H54 (cell line): ENCODE results near the gene ZNF18.
"Not testable (repeated sequence)": the region's sequence is repeated elsewhere in the genome, so short reads cannot be mapped to it uniquely, and the experiment has no call there.

Experiments used
- DNase-seq: peaks from one replicate; pipeline ENCODE4 v3.0.0; 2011; ENCODE audit warnings: low spot score, mixed read lengths; ENCODE audit not compliant: insufficient read length
- FAIRE-seq: peaks from 3 replicates; lab custom pipeline; 2011; peaks lifted over from hg19 to GRCh38; lab: Jason Lieb, UNC
- POLR2A ChIP-seq: IDR thresholded peaks from 2 replicates; pipeline ENCODE4 v1.6.1; 2011; ENCODE audit warnings: low read depth, mild to moderate bottlenecking, low read length

The ZNF18 gene

DNA sequence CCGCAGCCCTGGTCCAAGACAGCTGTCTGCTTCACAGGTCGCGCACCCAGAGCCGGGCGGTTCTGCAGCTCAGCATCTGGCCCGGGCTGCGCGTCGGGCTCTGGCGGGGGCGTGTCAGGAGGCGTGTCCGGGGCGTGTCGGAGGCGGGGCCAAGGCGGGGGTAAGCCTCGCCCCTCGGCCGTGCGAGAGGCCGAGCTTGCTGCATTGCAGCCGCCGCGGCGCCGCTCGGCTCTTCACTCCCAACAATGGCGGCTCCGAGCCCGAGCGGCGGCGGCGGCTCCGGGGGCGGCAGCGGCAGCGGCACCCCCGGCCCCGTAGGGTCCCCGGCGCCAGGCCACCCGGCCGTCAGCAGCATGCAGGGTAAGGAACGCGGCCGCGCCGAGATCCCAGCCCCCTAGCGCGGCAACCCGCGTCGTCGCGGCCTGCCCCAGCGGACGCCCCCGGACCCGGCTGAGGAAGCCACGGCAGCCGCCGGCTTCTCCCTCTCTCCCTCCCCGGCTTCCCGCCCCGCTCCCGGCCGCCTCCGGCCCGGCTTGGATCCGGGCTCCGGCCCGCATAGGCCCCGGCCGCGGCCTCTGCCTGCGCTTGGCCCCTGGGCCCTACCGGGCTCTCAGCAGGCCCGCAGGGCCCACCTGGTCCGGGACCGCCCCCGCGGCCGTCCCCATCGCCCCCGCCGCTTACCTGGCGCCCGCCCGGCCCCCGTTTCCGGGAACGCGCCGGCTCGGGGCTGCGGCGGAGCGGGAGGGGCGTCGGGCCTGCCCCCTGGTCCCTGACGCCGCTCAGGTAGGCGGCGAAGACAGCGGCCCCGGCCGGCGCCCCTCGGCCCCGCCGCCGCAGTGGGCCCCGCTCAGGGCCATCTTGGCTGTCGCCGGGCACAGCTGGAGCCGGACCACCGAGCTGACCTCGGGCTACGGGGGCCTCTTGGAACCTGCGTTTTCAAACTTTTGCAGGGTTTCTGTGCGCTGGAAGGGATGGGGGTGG is 23.7 kb upstream of the ZNF18 start, which contains the start of gene MAP2K4:
MAP2K4 (plus strand) TSS at position 236 of the 981 bp plus-strand sequence; CDS start at position 246, 10 bp downstream.
- peak; percentile 86 for TF ChIP-seq POLR2A
- DNase-seq (peak; percentile 87), FAIRE-seq (no peak)

DNA sequence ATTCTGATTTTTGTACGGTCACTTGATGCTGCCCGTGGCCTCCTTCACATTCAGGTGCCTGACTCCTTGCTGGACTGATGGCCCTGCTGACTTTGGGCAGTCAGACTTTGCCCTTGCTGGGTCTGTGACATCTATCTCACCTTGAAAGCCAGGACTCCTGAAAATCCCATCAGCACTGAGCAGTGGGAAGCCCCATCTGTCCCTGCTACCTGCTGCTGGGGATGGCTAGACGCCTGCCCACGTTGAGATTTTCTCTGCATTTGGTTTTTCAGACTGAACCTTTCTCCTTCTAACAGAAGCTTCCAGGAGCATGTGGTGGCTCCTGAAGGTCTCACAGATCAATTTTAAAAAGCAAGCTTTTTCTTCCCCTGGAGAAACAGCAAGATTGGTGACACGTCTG is 10.2 kb upstream of the ZNF18 start:
- no peak for DNase-seq
- no peak for FAIRE-seq
- no peak for TF ChIP-seq POLR2A

DNA sequence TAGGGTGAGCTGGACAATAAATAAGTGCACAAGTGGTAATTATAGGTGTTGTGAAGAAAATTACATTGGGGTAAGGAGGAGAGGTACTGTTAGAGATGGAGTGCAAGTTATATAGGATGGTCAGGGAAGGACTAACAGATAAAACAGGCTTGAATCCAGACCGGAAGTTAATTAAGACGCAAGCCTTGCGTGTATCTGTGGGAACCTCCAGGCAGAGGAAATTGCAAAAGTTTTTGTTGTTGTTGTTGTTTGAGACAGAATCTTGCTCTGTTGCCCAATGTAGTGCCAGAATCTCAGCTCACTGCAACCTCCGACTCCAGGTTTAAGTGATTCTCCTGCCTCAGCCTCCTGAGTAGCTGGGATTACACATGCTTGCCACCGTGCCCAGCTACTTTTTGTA is 2.4 kb upstream of the ZNF18 start:
- no peak for FAIRE-seq
- TF ChIP-seq POLR2A: no peak
- no peak for DNase-seq

DNA sequence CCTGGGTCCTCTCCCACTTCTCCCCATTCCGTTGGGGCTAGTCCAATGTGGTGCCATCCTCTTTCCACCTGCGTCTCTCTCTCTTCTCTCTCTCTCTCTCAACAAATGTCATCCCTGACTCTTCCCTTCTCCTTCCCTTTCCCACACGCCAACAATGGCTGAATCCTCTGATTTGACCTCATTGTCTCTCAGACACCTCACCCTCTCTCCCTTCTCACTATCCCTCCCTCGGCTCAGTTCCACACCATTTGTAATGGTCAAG is 628 bp upstream of the ZNF18 start:
- no peak for FAIRE-seq
- no peak for DNase-seq
- no peak for TF ChIP-seq POLR2A

DNA sequence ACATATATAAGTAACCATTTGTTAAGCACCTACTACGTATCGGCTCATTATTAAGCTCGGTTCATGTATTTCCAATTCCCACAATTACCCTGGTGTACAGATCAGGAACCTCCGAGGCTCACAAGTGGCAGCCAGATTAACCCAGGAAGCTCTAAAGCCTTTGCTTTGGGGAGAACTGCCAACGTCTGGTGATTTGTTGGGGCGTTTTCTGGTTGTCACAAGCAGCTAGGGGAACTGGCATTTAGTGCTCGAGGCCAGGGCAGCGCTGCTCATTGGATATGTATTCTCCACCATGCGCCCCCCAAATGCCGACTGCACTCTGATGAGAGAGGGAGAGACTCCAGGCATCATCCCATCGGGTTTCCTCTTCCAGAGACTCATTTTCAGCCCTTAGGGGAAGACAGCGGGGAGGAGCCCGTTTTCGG is 541 bp downstream of the ZNF18 start:
- TF ChIP-seq POLR2A: no peak
- FAIRE-seq: no peak
- DNase-seq: peak; percentile 15

DNA sequence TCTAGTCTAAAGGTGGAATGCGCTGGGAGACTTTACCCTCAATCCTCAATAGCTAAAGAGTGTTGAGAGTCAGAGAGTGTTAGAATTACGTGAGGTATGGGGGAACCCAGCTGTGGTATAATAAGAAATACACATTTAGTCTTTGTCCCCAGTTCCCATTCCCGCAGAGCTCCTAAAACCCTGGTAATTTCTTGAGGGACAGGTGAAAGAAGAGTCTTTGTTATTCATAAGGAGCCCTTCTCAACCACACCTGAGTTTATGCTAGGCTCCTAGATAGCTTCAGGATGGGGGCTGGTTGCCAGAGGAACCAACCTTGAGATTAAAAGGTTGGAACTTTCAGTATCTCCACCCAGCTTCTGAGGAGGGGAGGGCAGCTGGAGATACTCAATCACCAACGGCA is 5.8 kb downstream of the ZNF18 start:
- FAIRE-seq (no peak), DNase-seq (no peak)
- no peak for TF ChIP-seq POLR2A

DNA sequence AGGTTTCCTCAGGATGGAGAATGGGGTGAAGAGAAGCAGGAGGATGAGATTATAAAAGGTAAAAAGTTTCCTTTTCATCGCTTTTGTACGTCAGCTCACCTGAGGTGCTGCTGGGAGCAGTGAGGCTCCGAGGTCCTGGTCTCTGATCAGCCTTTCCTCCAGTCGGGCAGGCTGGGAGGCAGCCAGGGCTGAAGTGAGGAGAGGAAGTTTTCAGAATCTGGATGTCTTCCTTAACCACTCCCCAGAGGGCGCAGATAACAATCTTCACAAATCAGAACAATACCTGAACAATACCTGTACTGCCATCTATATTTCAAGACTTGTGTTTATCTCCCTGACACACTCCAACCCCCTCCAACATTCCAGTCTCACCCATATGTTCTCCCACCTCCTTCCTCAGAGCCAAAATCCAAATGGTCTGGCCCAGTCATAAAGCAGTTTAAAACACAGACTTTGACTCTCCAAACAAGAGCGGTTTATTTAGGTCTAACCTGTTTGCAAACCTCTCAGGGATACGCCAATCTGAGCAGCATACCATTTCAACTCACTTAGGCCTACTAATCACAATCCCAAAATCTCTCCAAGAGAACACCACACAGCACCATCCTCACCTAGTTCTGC is 6.8 kb downstream of the ZNF18 start:
- FAIRE-seq (no peak), DNase-seq (no peak)
- TF ChIP-seq POLR2A: no peak

DNA sequence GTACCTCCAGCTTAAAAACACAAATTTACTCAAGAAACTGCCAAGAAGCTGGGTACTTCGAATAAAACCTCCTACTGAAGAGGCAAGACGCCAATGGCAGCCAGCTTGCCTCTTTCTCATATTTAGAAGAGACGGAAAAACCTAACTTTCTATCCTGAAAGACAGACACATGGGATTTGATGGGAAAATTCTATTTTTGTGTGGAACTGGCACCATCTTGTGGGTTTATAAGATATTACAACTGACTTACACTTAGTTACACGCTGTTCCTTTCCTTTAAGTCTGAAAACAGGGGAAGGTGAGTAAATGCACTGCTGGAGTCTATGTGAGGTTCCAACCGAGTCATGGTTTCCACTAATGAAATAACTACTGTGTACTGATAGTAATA is 10.3 kb downstream of the ZNF18 start:
- peak; percentile 84 for FAIRE-seq

DNA sequence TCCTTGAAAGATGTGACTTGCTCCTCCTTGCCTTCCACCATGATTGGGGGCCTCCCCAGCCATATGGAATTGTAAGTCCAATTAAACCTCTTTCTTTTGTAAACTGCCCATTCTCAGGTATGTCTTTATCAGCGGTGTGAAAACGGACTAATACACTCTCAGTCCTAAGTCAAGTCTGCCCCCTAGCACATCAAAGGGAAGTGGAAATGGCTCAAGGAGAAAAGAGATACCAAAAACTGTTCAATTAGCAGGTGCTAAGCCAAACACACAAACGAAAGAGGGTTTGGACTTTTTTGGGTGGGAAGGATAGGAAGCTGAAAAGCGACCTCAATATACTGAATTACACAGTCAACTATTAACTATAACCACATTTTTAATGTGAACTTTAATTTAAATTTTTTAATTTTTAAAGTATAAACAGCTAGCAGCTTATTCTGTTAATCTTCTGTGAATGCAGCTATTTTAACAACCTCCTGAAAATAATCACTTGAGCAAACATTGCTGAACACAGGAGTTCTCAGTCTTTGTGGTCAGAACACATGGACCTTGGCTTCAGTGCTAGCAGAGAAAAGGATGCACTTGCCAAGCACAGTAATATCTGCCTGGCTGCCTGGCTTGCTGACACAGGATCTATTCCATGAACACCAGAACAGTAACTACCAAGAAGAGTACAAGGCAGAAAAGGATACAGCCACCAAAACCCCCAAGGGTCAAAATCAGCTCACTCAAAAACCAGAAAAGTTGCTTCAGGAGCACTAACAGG is 10.9 kb downstream of the ZNF18 start:
- TF ChIP-seq POLR2A: no peak
- FAIRE-seq (no peak), DNase-seq (no peak)

More for the DNA sequence above, 10.3 kb downstream of the ZNF18 start:
- peak; percentile 19 for DNase-seq
- no peak for TF ChIP-seq POLR2A

DNA sequence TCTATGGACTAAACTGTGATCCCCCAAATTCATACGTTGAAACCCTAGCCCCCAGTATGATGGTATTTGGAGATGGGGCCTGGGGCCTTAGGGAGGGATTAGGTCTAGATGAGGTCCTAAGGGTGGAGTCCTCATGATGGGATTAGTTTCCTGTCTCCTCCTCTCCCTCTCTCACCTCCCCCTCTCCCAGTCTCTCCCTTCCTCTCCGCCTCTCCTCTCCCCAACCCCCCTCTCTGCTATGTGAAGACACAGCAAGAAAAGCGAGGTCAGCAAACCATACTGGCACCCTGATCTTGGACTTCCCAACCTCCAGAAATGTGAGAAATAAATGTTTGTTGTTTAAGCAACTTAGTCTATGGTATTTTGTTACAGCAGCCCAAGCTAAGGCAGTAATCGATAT is 15.4 kb downstream of the ZNF18 start:
- FAIRE-seq: no peak
- no peak for DNase-seq
- TF ChIP-seq POLR2A: no peak

DNA sequence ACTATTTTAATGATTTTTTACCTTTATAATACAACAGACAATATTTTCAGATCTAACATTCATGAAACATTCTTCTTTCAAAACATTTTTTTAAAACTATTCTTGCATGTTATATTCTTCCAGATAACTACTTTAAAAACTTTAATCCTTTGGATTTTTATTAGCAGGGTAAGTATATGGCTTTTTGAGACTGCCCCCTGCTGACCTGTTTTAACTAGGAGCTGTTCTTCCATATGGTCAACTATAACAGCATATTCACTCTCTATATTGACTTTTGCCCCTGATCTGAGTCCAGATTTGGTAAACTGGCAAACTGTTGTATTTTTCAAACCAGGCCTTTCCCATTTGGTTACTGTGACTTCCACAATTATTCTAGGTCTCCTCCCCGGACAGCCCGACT is 16.5 kb downstream of the ZNF18 start:
- FAIRE-seq (no peak), DNase-seq (no peak)
- TF ChIP-seq POLR2A: no peak

DNA sequence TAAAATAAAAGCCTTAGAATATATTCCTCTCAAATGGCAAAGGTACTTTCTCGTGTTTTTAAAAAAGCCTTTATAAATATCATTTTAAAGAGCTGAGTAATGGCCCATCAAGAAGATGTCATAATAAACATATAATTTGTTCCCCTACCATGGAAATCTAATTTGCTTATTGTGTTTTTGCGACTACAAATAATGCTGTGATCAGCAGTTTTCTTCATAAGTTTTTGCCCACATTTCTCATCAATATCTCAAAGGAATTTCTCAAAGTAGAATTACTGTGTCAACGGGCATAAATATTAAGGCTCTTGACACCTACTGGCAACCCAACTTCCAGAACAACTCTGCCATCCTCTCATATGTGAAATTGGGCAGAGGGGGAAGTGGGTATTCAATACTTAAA is 17.5 kb downstream of the ZNF18 start:
- TF ChIP-seq POLR2A: no peak
- FAIRE-seq (no peak), DNase-seq (no peak)

DNA sequence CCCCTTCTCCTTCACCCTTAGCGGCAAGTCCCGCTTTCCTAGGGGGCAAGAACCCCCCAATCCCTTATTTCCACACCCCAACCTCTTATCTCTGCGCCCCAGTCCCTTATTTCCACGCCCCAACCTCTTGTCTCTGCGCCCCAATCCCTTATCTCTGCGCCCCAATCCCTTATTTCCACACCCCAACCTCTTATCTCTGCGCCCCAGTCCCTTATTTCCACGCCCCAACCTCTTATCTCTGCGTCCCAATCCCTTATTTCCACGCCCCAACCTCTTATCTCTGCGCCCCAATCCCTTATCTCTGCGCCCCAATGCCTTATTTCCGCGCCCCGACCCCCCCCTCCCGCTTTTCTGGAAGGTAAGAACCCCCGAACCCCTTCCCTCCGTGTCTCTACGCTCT is 24.5 kb downstream of the ZNF18 start:
- not testable (repeated sequence) for DNase-seq, FAIRE-seq

DNA sequence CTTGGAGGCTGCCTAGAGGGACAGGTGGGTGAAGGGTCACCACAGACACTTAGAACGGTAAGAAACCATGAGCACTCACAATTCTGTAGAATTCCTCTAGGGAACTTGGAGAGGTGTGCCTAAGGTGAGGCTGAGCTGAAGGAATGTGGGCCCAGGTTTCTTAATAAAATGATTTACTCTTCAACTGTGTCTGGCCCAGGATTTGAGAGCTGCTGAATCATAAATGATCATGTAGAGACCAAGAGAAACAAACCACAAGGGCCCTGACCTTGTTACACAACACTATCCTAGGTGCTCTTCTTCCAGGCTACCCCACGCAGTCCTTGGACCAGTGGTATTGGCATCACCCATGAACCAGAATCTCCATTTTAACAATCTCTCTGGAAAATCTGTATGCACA is 27.7 kb downstream of the ZNF18 start:
- DNase-seq (no peak), FAIRE-seq (no peak)
- TF ChIP-seq POLR2A: no peak
